GM23338 (cell line): Measurements from ENCODE around the gene CACNA1B. TPM values are rescaled to one million over a fixed set of nuclear protein-coding genes. Genes with fewer than 3 reads are reported as not detected.

ENCODE experiments used
- ATAC-seq: fragments of 200-7000 bp; cut with Tn5 transposase; 3 replicates; pipeline ENCODE4 v1.9.1; 2020
- DNase-seq: peaks from one replicate; pipeline ENCODE4 v3.0.0-alpha.2; 2015; ENCODE audit warnings: low spot score
- H2AFZ ChIP-seq: fragments of 200-600 bp; sonication (generic); 2 replicates; pipeline ENCODE4 v1.8.0; 2016; ENCODE audit warnings: antibody characterized with exemption, mild to moderate bottlenecking, moderate library complexity
- H3F3A ChIP-seq: fragments of 200-600 bp; sonication (generic); replicated peaks from 2 replicates; pipeline ENCODE4 v1.8.0; 2017; ENCODE audit warnings: antibody characterized with exemption, mixed run types, low read depth
- H3K27ac ChIP-seq: fragments of 200-600 bp; sonication (generic); 2 replicates; pipeline ENCODE4 v1.6.1; 2016; ENCODE audit warnings: low read depth
- H3K27me3 ChIP-seq: fragments of 200-600 bp; sonication (generic); 2 replicates; pipeline ENCODE4 v1.8.0; 2016; ENCODE audit warnings: mild to moderate bottlenecking, mixed run types, moderate library complexity; ENCODE audit not compliant: insufficient read depth
- H3K36me3 ChIP-seq: fragments of 200-600 bp; sonication (generic); 2 replicates; pipeline ENCODE4 v1.8.0; 2016; ENCODE audit warnings: mild to moderate bottlenecking; ENCODE audit not compliant: insufficient read depth
- H3K4me1 ChIP-seq: fragments of 200-600 bp; sonication (generic); 2 replicates; pipeline ENCODE4 v1.8.0; 2016; ENCODE audit warnings: mild to moderate bottlenecking, moderate library complexity; ENCODE audit not compliant: insufficient read depth
- H3K4me2 ChIP-seq: fragments of 200-600 bp; sonication (generic); 2 replicates; pipeline ENCODE4 v1.7.1; 2017; ENCODE audit warnings: mixed run types
- H3K4me3 ChIP-seq: fragments of 200-600 bp; sonication (generic); 2 replicates; pipeline ENCODE4 v1.6.1; 2016; ENCODE audit warnings: mixed run types
- H3K79me2 ChIP-seq: fragments of 200-600 bp; sonication (generic); replicated peaks from 2 replicates; pipeline ENCODE4 v1.8.0; 2017; ENCODE audit warnings: mild to moderate bottlenecking; ENCODE audit not compliant: insufficient read depth
- H3K9me2 ChIP-seq: fragments of 200-600 bp; sonication (generic); 2 replicates; pipeline ENCODE4 v1.8.0; 2017; ENCODE audit not compliant: insufficient read depth
- H4K20me1 ChIP-seq: fragments of 200-600 bp; sonication (generic); replicated peaks from 2 replicates; pipeline ENCODE4 v1.8.0; 2017; ENCODE audit warnings: mild to moderate bottlenecking; ENCODE audit not compliant: insufficient read depth
- H3K27ac Mint-ChIP-seq: 2 replicates; pipeline ENCODE4 v1.8.0; 2020; ENCODE audit warnings: inconsistent platforms, mild to moderate bottlenecking, moderate library complexity, mixed read lengths
- H3K27me3 Mint-ChIP-seq: 3 replicates; pipeline ENCODE4 v1.8.0; 2022; ENCODE audit warnings: low read depth, mild to moderate bottlenecking, moderate library complexity, mixed read lengths, inconsistent platforms; ENCODE audit not compliant: insufficient read depth, poor library complexity
- H3K36me3 Mint-ChIP-seq: 3 replicates; pipeline ENCODE4 v1.8.0; 2021; ENCODE audit warnings: low read depth, mild to moderate bottlenecking, inconsistent platforms, moderate library complexity, mixed read lengths
- H3K4me1 Mint-ChIP-seq: 3 replicates; pipeline ENCODE4 v1.8.0; 2020; ENCODE audit warnings: mild to moderate bottlenecking, inconsistent platforms, mixed read lengths
- H3K4me3 Mint-ChIP-seq: 3 replicates; pipeline ENCODE4 v1.8.0; 2021; ENCODE audit warnings: moderate library complexity, mild to moderate bottlenecking, inconsistent platforms, mixed read lengths
- H3K9me3 Mint-ChIP-seq: 3 replicates; pipeline ENCODE4 v1.8.0; 2020; ENCODE audit warnings: moderate library complexity, mild to moderate bottlenecking, inconsistent platforms, mixed read lengths
- CREB1 ChIP-seq: fragments of 250-450 bp; sonication (Bioruptor Pico); IDR thresholded peaks from 2 replicates; pipeline ENCODE4 v1.5.0; 2020; ENCODE audit warnings: low read depth, mild to moderate bottlenecking, moderate library complexity
- CTCF ChIP-seq, 2 experiments: fragments of 200-600 bp in 1 of 2; sonication (generic) in 1 of 2; conservative IDR thresholded peaks; 2 replicates each; pipeline versions ENCODE4 v1.5.1 to v1.6.1; 2016 to 2017; ENCODE audit warnings: antibody characterized with exemption in 2 of 2, low read depth in 2 of 2, mild to moderate bottlenecking in 2 of 2, moderate library complexity in 1 of 2
- ETS1 ChIP-seq: IDR thresholded peaks from 2 replicates; pipeline ENCODE4 v1.6.1; 2016; ENCODE audit warnings: antibody characterized with exemption
- EZH2 ChIP-seq: fragments of 200-600 bp; sonication (generic); IDR thresholded peaks from one replicate; pipeline ENCODE4 v1.8.0; 2017; ENCODE audit warnings: antibody characterized with exemption, mild to moderate bottlenecking, low read depth; ENCODE audit not compliant: unreplicated experiment
- EZH2phosphoT487 ChIP-seq: fragments of 200-600 bp; sonication (generic); IDR thresholded peaks from one replicate; pipeline ENCODE4 v1.8.1; 2018; ENCODE audit warnings: antibody characterized with exemption; ENCODE audit not compliant: unreplicated experiment
- NANOG ChIP-seq: IDR thresholded peaks from 2 replicates; pipeline ENCODE4 v1.6.1; 2016; ENCODE audit warnings: antibody characterized with exemption, borderline replicate concordance
- REST ChIP-seq: IDR thresholded peaks from one replicate; pipeline ENCODE4 v1.6.1; 2018; ENCODE audit warnings: antibody characterized with exemption; ENCODE audit not compliant: unreplicated experiment
- STAT1 ChIP-seq: IDR thresholded peaks from one replicate; pipeline ENCODE4 v1.6.1; 2016; ENCODE audit warnings: antibody characterized with exemption; ENCODE audit not compliant: unreplicated experiment
- ZNF331 ChIP-seq: fragments of 250-450 bp; sonication (Bioruptor Pico); IDR thresholded peaks from 2 replicates; pipeline ENCODE4 v1.5.0; 2020; ENCODE audit warnings: low read depth, mild to moderate bottlenecking, moderate library complexity
- polyA plus RNA-seq: library from polyadenylated mRNA; unstranded; fragments of >200 nt; fragmentation: Nextera tagmentation; extraction: Ambion mirVana; gene quantifications from 2 replicates; pipeline ENCODE4 v1.2.1, GENCODE V29; 2016
- total RNA-seq: library from RNA; depleted of rRNA; stranded (reverse); fragments of >200 nt; shearing (Covaris generic); gene quantifications from 2 replicates; pipeline ENCODE4 v1.2.3, GENCODE V29; 2014

CACNA1B gene
- total and polyA plus RNA-seq, 2 experiments from 2014 or later, result 1.1 to 10.4 TPM

- no peak for TF ChIP-seq EZH2phosphoT487
- TF ChIP-seq STAT1, result no peak
- no peak for TF ChIP-seq EZH2
- no peak for TF ChIP-seq ETS1
- no peak for TF ChIP-seq CREB1 (CRISPR knock-in tag)
These were observed 40.2 kb downstream of the CACNA1B start (continued) for GRCh38 chr9:137917795-137918194.

GRCh38 chr9:137918331-137919094 is 40.9 kb downstream of the CACNA1B start:
- H3K4me3 Mint-ChIP-seq, result no peak overlapping the region
- Histone ChIP-seq H3K4me1 (no peaks in the 10 kb centered on the region), H3K27ac (no peak overlapping the region), H3K4me2 (no peak overlapping the region), H3K4me3 (no peak overlapping the region), H3K36me3 (no peaks in the 10 kb centered on the region; the same call in 1 of the 2 replicates), H2AFZ (no peak overlapping the region), H4K20me1 (peaks cover 3% of the 10 kb centered on the region; the same call in 1 of the 2 replicates), H3F3A (no peaks in the 10 kb centered on the region), H3K9me2 (no peaks in the 10 kb centered on the region), H3K79me2 (no peaks in the 10 kb centered on the region), H3K27me3 (no peaks in the 10 kb centered on the region)
- H3K27ac Mint-ChIP-seq, result no peak overlapping the region
- TF ChIP-seq ZNF331 (CRISPR knock-in tag), result no peak
- no peak for TF ChIP-seq EZH2phosphoT487
- no peak for TF ChIP-seq NANOG
- TF ChIP-seq STAT1, result no peak
- no peak for TF ChIP-seq CREB1 (CRISPR knock-in tag)
- TF ChIP-seq REST, result no peak
- TF ChIP-seq CTCF (conservative IDR thresholded peaks at IDR 0.05; ENCODE audit: low read depth in 2 of 2), result no peak
- peaks cover 2% of the 10 kb centered on the region for H3K27me3 Mint-ChIP-seq
- no peak for ATAC-seq
- H3K4me1 Mint-ChIP-seq, result no peaks in the 10 kb centered on the region
- H3K36me3 Mint-ChIP-seq, result peaks cover 43% of the 10 kb centered on the region
- H3K9me3 Mint-ChIP-seq, result peaks cover 10% of the 10 kb centered on the region
- no peak for DNase-seq
